Osteocyte (in vitro differentiated cells): ENCODE data around the gene GALNTL6. TPM values are rescaled to one million over a fixed set of nuclear protein-coding genes. Genes with fewer than 3 reads are reported as not detected.

Source experiments
- DNase-seq: peaks from one replicate; pipeline ENCODE4 v3.0.0; 2021; ENCODE audit warnings: mixed read lengths; ENCODE audit not compliant: unreplicated experiment; ENCODE audit errors: extremely low spot score
- H3K27ac Mint-ChIP-seq: one replicate; pipeline ENCODE4 v1.8.0; 2021; ENCODE audit warnings: mild to moderate bottlenecking, mixed read lengths; ENCODE audit not compliant: unreplicated experiment
- H3K27me3 Mint-ChIP-seq: one replicate; pipeline ENCODE4 v1.8.0; 2021; ENCODE audit warnings: mixed read lengths; ENCODE audit not compliant: unreplicated experiment
- H3K36me3 Mint-ChIP-seq: one replicate; pipeline ENCODE4 v1.8.0; 2021; ENCODE audit warnings: mixed read lengths; ENCODE audit not compliant: unreplicated experiment
- H3K4me1 Mint-ChIP-seq: one replicate; pipeline ENCODE4 v1.8.0; 2021; ENCODE audit warnings: mixed read lengths; ENCODE audit not compliant: unreplicated experiment
- H3K4me3 Mint-ChIP-seq: one replicate; pipeline ENCODE4 v1.8.0; 2021; ENCODE audit warnings: mild to moderate bottlenecking, moderate library complexity, mixed read lengths; ENCODE audit not compliant: unreplicated experiment
- H3K9me3 Mint-ChIP-seq: one replicate; pipeline ENCODE4 v1.8.0; 2021; ENCODE audit warnings: mixed read lengths; ENCODE audit not compliant: unreplicated experiment
- CTCF ChIP-seq: fragments of 200-600 bp; sonication (generic); IDR thresholded peaks from 2 replicates; pipeline ENCODE4 v1.5.0; 2021; ENCODE audit warnings: antibody characterized with exemption, mild to moderate bottlenecking, moderate library complexity
- total RNA-seq: library from RNA; stranded (reverse); gene quantifications from 2 replicates; pipeline ENCODE4 v1.2.1, GENCODE V29; 2021

The GALNTL6 gene
- total RNA-seq, 1 donor from 2014 or later, result not detected

DNA sequence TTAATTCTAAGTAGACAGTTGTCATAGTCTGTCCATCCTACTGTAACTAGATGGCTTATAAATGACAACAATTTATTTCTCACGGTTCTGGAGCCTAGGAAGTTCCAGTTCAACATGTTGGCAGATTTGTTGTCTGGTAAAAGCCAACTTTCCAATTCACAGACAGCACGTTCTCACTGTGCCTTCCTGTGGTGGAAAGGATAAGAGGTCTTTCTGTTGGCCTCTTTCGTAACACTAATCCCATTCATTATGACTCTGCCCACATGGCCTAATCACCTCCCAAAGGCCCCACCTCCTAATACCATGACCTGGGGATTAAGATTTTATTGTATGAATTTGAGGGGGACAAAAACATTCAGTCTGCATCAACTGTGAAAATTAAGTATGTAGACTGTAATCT is 83.2 kb downstream of the GALNTL6 start:
- no peak overlapping the region for H3K27ac Mint-ChIP-seq
- TF ChIP-seq CTCF, result no peak
- no peaks in the 10 kb centered on the region for H3K36me3 Mint-ChIP-seq
- no peaks in the 10 kb centered on the region for H3K27me3 Mint-ChIP-seq
- H3K4me3 Mint-ChIP-seq, result no peak overlapping the region
- no peaks in the 10 kb centered on the region for H3K4me1 Mint-ChIP-seq
- no peaks in the 10 kb centered on the region for H3K9me3 Mint-ChIP-seq
- DNase-seq, result no peak

GRCh38 chr4:171919314-171919713 is 106.1 kb downstream of the GALNTL6 start:
- DNase-seq, result no peak
- peaks cover 3% of the 10 kb centered on the region for H3K9me3 Mint-ChIP-seq
- no peaks in the 10 kb centered on the region for H3K36me3 Mint-ChIP-seq
- no peak overlapping the region for H3K4me3 Mint-ChIP-seq
- no peak for TF ChIP-seq CTCF
- no peaks in the 10 kb centered on the region for H3K27me3 Mint-ChIP-seq
- H3K27ac Mint-ChIP-seq, result no peak overlapping the region
- H3K4me1 Mint-ChIP-seq, result no peaks in the 10 kb centered on the region

DNA sequence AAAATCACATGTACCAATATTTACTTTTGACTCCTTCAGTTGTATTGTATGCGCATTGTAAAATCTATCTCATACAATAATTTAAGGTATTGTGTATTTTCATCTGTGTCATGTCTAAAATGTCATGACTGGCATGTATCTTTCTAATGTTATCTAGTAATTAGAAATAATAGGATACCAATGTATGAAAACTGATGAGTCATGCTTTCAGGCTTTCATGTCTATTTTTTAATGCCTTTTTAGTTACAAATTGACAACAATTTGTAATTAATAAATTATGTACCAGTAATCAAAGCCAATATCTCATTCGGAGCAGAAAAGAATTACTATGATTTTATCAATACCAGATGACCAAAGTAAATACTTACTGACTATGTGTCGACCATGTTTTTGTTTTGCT is 107.7 kb downstream of the GALNTL6 start:
- Mint-ChIP-seq H3K4me1 (no peaks in the 10 kb centered on the region), H3K4me3 (no peak overlapping the region), H3K36me3 (no peaks in the 10 kb centered on the region), H3K27me3 (no peaks in the 10 kb centered on the region), H3K9me3 (peaks cover 3% of the 10 kb centered on the region), H3K27ac (no peak overlapping the region)
- TF ChIP-seq CTCF, result no peak
- no peak for DNase-seq

DNA sequence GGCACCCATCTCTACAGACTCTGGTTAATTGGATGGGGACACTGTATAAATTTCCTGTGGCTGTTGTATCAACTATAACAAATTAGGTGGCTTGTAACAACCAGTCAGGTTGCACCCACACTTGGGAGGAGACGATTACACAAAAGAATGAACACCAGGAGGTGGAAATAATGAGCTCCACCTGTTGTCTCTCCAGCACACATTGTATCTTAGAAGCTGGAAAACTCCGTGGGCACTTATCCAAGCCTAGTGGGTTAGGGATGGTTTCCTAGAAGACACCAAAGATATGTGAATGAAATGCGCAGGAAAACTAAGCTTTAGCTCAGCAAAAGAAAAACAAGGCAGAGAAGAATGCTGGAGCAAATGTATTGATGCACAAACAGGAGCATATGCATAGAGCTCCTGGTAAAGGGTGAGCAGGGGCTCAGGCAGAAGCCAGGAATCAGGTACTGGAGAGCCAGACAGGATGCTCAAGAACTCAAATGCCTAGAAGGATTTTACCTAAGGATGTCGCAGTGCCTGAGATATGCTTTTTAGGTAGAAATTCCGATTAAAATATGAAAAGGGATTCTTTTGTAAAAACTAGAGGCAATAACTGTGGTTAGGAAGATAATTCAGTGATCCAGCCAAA is 111.7 kb downstream of the GALNTL6 start:
- H3K27me3 Mint-ChIP-seq, result peaks cover 3% of the 10 kb centered on the region
- no peaks in the 10 kb centered on the region for H3K9me3 Mint-ChIP-seq
- H3K36me3 Mint-ChIP-seq, result no peaks in the 10 kb centered on the region
- no peak overlapping the region for H3K4me3 Mint-ChIP-seq
- no peak for DNase-seq
- no peak for TF ChIP-seq CTCF
- H3K27ac Mint-ChIP-seq, result no peak overlapping the region
- H3K4me1 Mint-ChIP-seq, result no peaks in the 10 kb centered on the region

- Mint-ChIP-seq H3K9me3 (no peaks in the 10 kb centered on the region), H3K4me3 (no peak overlapping the region), H3K27me3 (peaks cover 3% of the 10 kb centered on the region), H3K27ac (no peak overlapping the region), H3K4me1 (no peaks in the 10 kb centered on the region), H3K36me3 (no peaks in the 10 kb centered on the region)
- DNase-seq, result no peak
- TF ChIP-seq CTCF, result no peak
These were observed 115.1 kb downstream of the GALNTL6 start for GRCh38 chr4:171928336-171928735.
